DOHH2 (cell line): ENCODE results near the gene AP1S3.

Experiments used
- EZH2phosphoT487 ChIP-seq: fragments of 200-600 bp; sonication (generic); IDR thresholded peaks from 2 replicates; pipeline ENCODE4 v1.6.1; 2017; ENCODE audit warnings: borderline replicate concordance, mild to moderate bottlenecking, antibody characterized with exemption, low read length, moderate library complexity, mixed read lengths
- TF ChIP-seq, protein P1 (sequence below): fragments of 200-600 bp; sonication (generic); IDR thresholded peaks from one replicate; pipeline ENCODE4 v1.5.1; 2014; ENCODE audit warnings: antibody characterized with exemption, mild to moderate bottlenecking, low read depth, low read length; ENCODE audit not compliant: poor library complexity, severe bottlenecking

DNA sequence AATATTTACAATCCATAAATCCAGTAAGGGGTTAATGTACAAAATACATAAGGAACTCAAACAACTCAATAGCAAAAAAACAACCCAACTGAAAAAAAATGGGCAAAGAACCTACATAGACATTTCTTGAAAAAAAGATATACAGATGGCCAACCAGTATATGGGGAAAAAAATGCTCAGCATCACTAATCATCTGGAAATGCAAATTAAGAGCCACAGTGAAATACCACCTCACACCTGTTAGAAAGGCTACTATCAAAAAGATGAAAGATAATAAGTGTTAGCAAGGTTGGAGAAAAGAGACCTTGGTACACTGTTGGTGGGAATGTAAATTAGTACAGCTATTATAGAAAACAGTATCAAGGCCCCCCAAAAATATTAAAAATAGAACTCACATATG lies 14.6 kb downstream of the AP1S3 start:
- TF ChIP-seq, protein P1, sequence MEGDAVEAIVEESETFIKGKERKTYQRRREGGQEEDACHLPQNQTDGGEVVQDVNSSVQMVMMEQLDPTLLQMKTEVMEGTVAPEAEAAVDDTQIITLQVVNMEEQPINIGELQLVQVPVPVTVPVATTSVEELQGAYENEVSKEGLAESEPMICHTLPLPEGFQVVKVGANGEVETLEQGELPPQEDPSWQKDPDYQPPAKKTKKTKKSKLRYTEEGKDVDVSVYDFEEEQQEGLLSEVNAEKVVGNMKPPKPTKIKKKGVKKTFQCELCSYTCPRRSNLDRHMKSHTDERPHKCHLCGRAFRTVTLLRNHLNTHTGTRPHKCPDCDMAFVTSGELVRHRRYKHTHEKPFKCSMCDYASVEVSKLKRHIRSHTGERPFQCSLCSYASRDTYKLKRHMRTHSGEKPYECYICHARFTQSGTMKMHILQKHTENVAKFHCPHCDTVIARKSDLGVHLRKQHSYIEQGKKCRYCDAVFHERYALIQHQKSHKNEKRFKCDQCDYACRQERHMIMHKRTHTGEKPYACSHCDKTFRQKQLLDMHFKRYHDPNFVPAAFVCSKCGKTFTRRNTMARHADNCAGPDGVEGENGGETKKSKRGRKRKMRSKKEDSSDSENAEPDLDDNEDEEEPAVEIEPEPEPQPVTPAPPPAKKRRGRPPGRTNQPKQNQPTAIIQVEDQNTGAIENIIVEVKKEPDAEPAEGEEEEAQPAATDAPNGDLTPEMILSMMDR = no peak
- TF ChIP-seq EZH2phosphoT487 = no peak
